Testis (tissue), 2 donors: Measurements from ENCODE around the gene WDR12.

Experiments used
- POLR2A ChIP-seq: fragments of 450-650 bp; IDR thresholded peaks from one replicate; pipeline ENCODE4 v1.6.1; 2017; ENCODE audit warnings: antibody characterized with exemption, mild to moderate bottlenecking, moderate library complexity
- TF ChIP-seq, protein P1 (sequence below), 3 experiments: fragments of 450-650 bp in 2 of 3; fragments of 200-600 bp in 1 of 3; sonication (generic) in 1 of 3; IDR thresholded peaks; one replicate each; pipeline ENCODE4 v1.5.1; 2016 to 2019; ENCODE audit warnings: antibody characterized with exemption in 3 of 3, mild to moderate bottlenecking in 2 of 3, moderate library complexity in 1 of 3

DNA sequence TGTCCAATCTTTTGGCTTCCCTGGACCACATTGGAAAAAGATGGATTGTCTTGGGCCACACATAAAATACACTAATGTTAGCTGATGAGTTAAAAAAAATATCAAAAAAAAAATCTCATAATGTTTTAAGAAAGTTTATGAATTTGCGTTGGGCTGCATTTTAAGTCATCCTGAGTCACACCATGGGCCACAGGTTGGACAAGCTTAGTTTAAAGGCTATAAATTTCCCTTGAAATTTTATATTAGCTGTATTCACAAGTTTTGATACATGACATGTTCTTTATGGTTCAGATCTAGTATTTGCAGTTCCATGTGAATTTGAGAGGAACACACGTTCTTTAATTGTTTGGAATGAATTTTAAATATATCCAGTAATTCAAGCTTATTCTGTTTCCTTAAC lies 22.5 kb upstream of the WDR12 start:
- no peak for TF ChIP-seq POLR2A
- TF ChIP-seq, protein P1, sequence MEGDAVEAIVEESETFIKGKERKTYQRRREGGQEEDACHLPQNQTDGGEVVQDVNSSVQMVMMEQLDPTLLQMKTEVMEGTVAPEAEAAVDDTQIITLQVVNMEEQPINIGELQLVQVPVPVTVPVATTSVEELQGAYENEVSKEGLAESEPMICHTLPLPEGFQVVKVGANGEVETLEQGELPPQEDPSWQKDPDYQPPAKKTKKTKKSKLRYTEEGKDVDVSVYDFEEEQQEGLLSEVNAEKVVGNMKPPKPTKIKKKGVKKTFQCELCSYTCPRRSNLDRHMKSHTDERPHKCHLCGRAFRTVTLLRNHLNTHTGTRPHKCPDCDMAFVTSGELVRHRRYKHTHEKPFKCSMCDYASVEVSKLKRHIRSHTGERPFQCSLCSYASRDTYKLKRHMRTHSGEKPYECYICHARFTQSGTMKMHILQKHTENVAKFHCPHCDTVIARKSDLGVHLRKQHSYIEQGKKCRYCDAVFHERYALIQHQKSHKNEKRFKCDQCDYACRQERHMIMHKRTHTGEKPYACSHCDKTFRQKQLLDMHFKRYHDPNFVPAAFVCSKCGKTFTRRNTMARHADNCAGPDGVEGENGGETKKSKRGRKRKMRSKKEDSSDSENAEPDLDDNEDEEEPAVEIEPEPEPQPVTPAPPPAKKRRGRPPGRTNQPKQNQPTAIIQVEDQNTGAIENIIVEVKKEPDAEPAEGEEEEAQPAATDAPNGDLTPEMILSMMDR (IDR thresholded peaks at IDR 0.05), result no peak
